ENCODE results near the gene IQCK.

GRCh38 chr16:19802612-19803011, 84.5 kb downstream of the IQCK start:
- TF ChIP-seq EZH2 (IDR thresholded peaks at IDR 0.05) (no peak), POLR2AphosphoS5 (IDR thresholded peaks at IDR 0.05; ENCODE audit: borderline replicate concordance, low read depth, low read length) (no peak)

Measured in SK-N-MC (cell line).